GM19372 (cell line): Measurements from ENCODE around the gene ESPL1.
"Not testable (repeated sequence)": the region's sequence is repeated elsewhere in the genome, so short reads cannot be mapped to it uniquely, and the experiment has no call there.

Experiments
- ATAC-seq: cut with Tn5 transposase; IDR thresholded peaks from one replicate; pipeline ENCODE4 v1.9.1; 2021; ENCODE audit warnings: mild to moderate bottlenecking, low read depth, moderate library complexity; ENCODE audit not compliant: unreplicated experiment

Gene ESPL1

GRCh38 chr12:53332339-53332738, 64.2 kb downstream of the ESPL1 start:
- not testable (repeated sequence) for ATAC-seq

GRCh38 chr12:53332744-53333143, 64.6 kb downstream of the ESPL1 start:
- ATAC-seq = no peak

DNA sequence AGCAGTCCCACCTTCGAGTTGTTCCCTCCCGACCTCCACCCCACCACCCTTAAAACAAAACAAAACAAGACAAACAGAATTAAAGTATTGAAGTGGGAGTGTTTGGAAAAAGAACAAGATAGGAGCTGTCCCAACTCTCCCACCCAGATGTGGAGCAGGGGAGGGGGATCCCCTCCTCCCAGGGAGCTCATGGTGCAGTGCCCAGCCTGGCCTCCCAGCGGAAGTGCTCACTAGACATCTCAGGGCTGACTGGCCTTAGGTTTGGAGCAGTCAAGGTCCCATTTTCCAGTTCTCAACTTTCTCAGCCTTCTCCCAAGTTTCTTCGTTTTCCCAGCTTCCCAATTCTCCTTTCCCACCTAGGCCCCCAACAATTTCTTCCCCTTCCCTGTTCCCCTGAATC, 65.2 kb downstream of the ESPL1 start:
- ATAC-seq = no peak

- no peak for ATAC-seq
Measured at GRCh38 chr12:53333845-53334244, 65.7 kb downstream of the ESPL1 start.

DNA sequence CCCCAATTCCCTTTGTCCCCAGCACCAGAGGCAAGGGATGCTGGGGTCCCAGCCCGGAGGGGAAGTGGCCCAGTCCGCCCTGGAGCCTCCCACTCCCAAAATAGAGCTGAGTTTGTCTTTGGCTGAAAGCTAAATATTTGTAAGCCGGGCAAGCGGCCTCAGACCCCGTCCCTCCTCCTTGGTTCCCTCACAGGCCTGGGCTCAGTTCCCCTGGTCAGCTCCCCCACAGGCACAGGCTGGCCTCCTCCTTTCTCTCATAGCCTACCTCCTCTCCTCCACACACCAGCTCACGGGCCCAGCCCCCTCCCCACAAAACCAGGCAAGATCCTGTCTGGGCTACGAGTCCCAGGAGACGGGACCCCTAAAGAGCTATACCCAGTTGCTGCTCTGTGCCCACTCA, 66.7 kb downstream of the ESPL1 start:
- ATAC-seq = no peak

DNA sequence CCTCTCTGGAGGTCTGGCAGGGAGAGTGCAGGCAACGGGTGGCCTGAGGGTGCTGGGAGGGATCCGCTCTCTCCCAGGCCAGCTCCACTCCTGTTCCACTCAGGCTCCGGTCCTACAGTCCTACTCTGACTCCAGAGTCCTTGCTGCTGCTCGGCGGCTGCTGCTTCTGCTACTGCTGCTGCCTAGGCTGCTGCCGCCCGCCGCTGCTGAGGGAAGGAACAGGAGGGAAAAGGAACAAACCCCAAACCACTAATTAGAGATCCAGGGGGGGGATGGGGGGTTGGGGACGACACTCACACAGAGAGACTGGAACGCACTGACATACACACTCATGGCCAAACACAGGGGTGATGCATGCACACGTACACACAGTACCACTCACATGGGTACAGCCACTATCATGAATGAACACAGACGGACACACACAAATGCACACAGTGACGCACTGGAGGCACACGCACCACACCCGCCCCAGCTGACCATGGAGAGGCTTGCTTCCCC, 68.1 kb downstream of the ESPL1 start, which contains the start of gene SP7:
SP7 (minus strand) TSS at position 174 of the 501 bp plus-strand sequence. CDS start 708 bp downstream, outside the sequence.
- no peak for ATAC-seq

- no peak for ATAC-seq
Measured at GRCh38 chr12:53338017-53338416, 69.9 kb downstream of the ESPL1 start.

DNA sequence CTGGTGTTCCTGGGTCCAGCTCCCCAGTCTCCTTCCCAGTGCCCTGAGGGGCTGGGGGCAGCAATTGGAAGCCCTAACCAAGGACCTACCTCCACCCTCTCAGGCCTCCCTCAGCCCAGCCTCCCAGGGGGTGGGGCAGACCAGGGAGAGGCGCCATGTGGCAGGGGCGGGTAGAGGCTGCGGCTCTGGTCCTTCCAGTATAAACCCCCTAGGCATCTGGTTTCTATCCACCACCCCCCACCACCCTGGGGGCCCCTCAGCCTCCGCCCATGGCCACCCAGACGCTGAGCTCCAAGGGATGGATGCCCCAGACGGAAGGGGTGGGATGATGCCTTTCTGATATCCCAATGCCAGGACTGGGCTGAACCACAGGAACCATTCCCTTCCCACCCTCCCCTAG, 70.8 kb downstream of the ESPL1 start:
- ATAC-seq = no peak

- ATAC-seq = no peak
Measured at GRCh38 chr12:53340398-53340797, 72.3 kb downstream of the ESPL1 start.
